ENCODE measurements around the gene ZCCHC17.

GRCh38 chr1:31300193-31300592 is 3.4 kb downstream of the ZCCHC17 start:
- TF ChIP-seq CTCF (conservative IDR thresholded peaks at IDR 0.05; ENCODE audit: low read length), result no peak
- TF ChIP-seq EZH2phosphoT487 (IDR thresholded peaks at IDR 0.05; ENCODE audit: borderline replicate concordance, low read depth, low read length), result no peak

Data from OCI-LY7 (cell line).